Stimulated activated CD8-positive, alpha-beta memory T cell treated with anti-CD3 and anti-CD28 coated beads, Interleukin-7, amount 100 ng/mL, for 24 hours (primary cell): ENCODE measurements around the gene TEFM.
"Not testable (repeated sequence)": the region's sequence is repeated elsewhere in the genome, so short reads cannot be mapped to it uniquely, and the experiment has no call there.

Source experiments
- DNase-seq: peaks from one replicate; pipeline ENCODE4 v3.0.0-alpha.2; 2020; ENCODE audit warnings: low read depth

Gene TEFM

GRCh38 chr17:30921544-30922196, 15.6 kb upstream of the TEFM start, which contains the start of gene ADAP2:
TSS of gene ADAP2 (plus strand) at chr17:30921945. CDS start at chr17:30922015, 70 bp downstream.
- no peak for DNase-seq

GRCh38 chr17:30920683-30921543, 14.9 kb upstream of the TEFM start:
- no peak for DNase-seq

GRCh38 chr17:30920282-30920681, 14.2 kb upstream of the TEFM start:
- no peak for DNase-seq

GRCh38 chr17:30917050-30917449, 11.0 kb upstream of the TEFM start:
- no peak for DNase-seq

- DNase-seq = no peak
Observed at GRCh38 chr17:30915833-30916611, 10.0 kb upstream of the TEFM start.

GRCh38 chr17:30913955-30914354, 7.9 kb upstream of the TEFM start:
- no peak for DNase-seq

- DNase-seq = not testable (repeated sequence)
Observed at GRCh38 chr17:30910151-30910550, 4.1 kb upstream of the TEFM start.

GRCh38 chr17:30908717-30909420, 2.8 kb upstream of the TEFM start:
- DNase-seq = no peak

- DNase-seq = no peak
Observed at GRCh38 chr17:30905742-30906100, 317 bp downstream of the TEFM start.

- DNase-seq = no peak
Observed at GRCh38 chr17:30897311-30897710, 8.7 kb downstream of the TEFM start.

- no peak for DNase-seq
Observed at GRCh38 chr17:30894236-30894635, 11.8 kb downstream of the TEFM start.

- DNase-seq = no peak
Observed at GRCh38 chr17:30886187-30886586, 19.9 kb downstream of the TEFM start.

GRCh38 chr17:30869005-30869404, 37.0 kb downstream of the TEFM start:
- DNase-seq = no peak

GRCh38 chr17:30864636-30865035, 41.4 kb downstream of the TEFM start:
- DNase-seq = no peak

- no peak for DNase-seq
Observed at GRCh38 chr17:30858556-30859250, 47.3 kb downstream of the TEFM start.

- DNase-seq = no peak
Observed at GRCh38 chr17:30854146-30854545, 51.9 kb downstream of the TEFM start.
